Esophagus muscularis mucosa (tissue), 4 donors: ENCODE results near the gene BICD1.

Experiments
- CTCF ChIP-seq, 3 experiments: fragments of 200-600 bp in 2 of 3; fragments of 450-650 bp in 1 of 3; sonication (generic) in 2 of 3; IDR thresholded peaks; one replicate each; pipeline ENCODE4 v1.5.1; 2017 to 2019; ENCODE audit warnings: antibody characterized with exemption in 3 of 3, mild to moderate bottlenecking in 2 of 3, moderate library complexity in 1 of 3
- EP300 ChIP-seq: sonication (generic); formaldehyde crosslinking; IDR thresholded peaks from one replicate; pipeline ENCODE4 v1.6.1; 2017; ENCODE audit warnings: antibody characterized with exemption
- POLR2A ChIP-seq: fragments of 450-650 bp; IDR thresholded peaks from one replicate; pipeline ENCODE4 v1.6.1; 2017; ENCODE audit warnings: antibody characterized with exemption, moderate library complexity, mild to moderate bottlenecking, low read depth
- POLR2AphosphoS5 ChIP-seq, 2 donors: sonication (generic); formaldehyde crosslinking; IDR thresholded peaks; one replicate each; pipeline ENCODE4 v1.6.1; 2017; ENCODE audit warnings: antibody characterized with exemption in 2 of 2

GRCh38 chr12:32402946-32403345 lies 296.3 kb downstream of the BICD1 start:
- no peak for TF ChIP-seq CTCF (IDR thresholded peaks at IDR 0.05)
- TF ChIP-seq POLR2A, result no peak
- no peak for TF ChIP-seq POLR2AphosphoS5 (IDR thresholded peaks at IDR 0.05)
- no peak for TF ChIP-seq EP300
